ENCODE results near the gene IFRD2. TPM values are rescaled to one million over a fixed set of nuclear protein-coding genes. Genes with fewer than 3 reads are reported as not detected.
A peak's percentile ranks its signal among the peaks of the same experiment; 100 is the strongest.

The IFRD2 gene
- total and polyA plus RNA-seq, 2 of the 8 experiments (the other 6 are each of a cell fraction or from before 2014, with no cell fraction given) = 76.7 to 88.8 TPM

GRCh38 chr3:50337175-50337861, 45.1 kb upstream of the IFRD2 start (continued):
- TF ChIP-seq ZNF274 (IDR thresholded peaks at IDR 0.05; ENCODE audit: borderline replicate concordance, extremely low read depth, low read length) (no peak), TEAD4 (IDR thresholded peaks at IDR 0.05; ENCODE audit: low read depth, low read length) (0 out of 2 replicates have a peak, but pooled peaks have one; percentile 5), RNF2 (IDR thresholded peaks at IDR 0.05; ENCODE audit: borderline replicate concordance, low read depth, low read length, missing control alignments, poor library complexity, severe bottlenecking) (peak; percentile 19), SIX5 (IDR thresholded peaks at IDR 0.05; ENCODE audit: low read depth, low read length) (no peak), BACH1 (IDR thresholded peaks at IDR 0.05; ENCODE audit: low read length) (peak; percentile 70), EP300 (IDR thresholded peaks at IDR 0.05; ENCODE audit: borderline replicate concordance in 1 of 2, low read depth in 2 of 2, low read length in 2 of 2) (no peak), NRF1 (IDR thresholded peaks at IDR 0.05; ENCODE audit: low read depth, low read length) (peak; percentile 34), KDM4A (IDR thresholded peaks at IDR 0.05; ENCODE audit: low read depth, low read length, severe bottlenecking) (peak; percentile 87), JUN (IDR thresholded peaks at IDR 0.05; ENCODE audit: low read depth, low read length) (peak; percentile 58; the same call in 1 of the 2 replicates), CTBP2 (IDR thresholded peaks at IDR 0.05; ENCODE audit: borderline replicate concordance, insufficient read depth, insufficient read length, low read length) (no peak), SAP30 (IDR thresholded peaks at IDR 0.05; ENCODE audit: insufficient read depth, insufficient replicate concordance, low read length) (no peak), PHF8 (conservative IDR thresholded peaks at IDR 0.05; ENCODE audit: low read depth, low read length) (peak; percentile 79; the same call in 1 of the 2 replicates), ATF2 (IDR thresholded peaks at IDR 0.05; ENCODE audit: low read length) (peak; percentile 94), NANOG (IDR thresholded peaks at IDR 0.05; ENCODE audit: insufficient read depth, low read depth, low read length, poor library complexity, severe bottlenecking) (no peak), SIN3A (conservative IDR thresholded peaks at IDR 0.05 in 1 of 2, IDR thresholded peaks at IDR 0.05 in 1 of 2; ENCODE audit: low read depth in 1 of 2, low read length in 2 of 2) (0 out of 4 replicates have a peak, but pooled peaks of 1 of the 2 experiments have one; percentile 51), POU5F1 (IDR thresholded peaks at IDR 0.05; ENCODE audit: low read depth, low read length) (no peak), EGR1 (IDR thresholded peaks at IDR 0.05; ENCODE audit: borderline replicate concordance, low read depth, low read length) (peak; percentile 75; the same call in 1 of the 2 replicates), RBBP5 (IDR thresholded peaks at IDR 0.05; ENCODE audit: borderline replicate concordance, low read depth, low read length) (peak; percentile 76; the same call in 1 of the 2 replicates), JUND (IDR thresholded peaks at IDR 0.05; ENCODE audit: low read length) (peak; percentile 91), SUZ12 (IDR thresholded peaks at IDR 0.05; ENCODE audit: low read length) (peak; percentile 36; the same call in 1 of the 2 replicates), TAF1 (IDR thresholded peaks at IDR 0.05; ENCODE audit: low read depth, low read length) (peak; percentile 65; the same call in 1 of the 2 replicates)

Data from H1 (cell line).